Stimulated activated CD8-positive, alpha-beta memory T cell treated with anti-CD3 and anti-CD28 coated beads, Interleukin-4, amount 100 ng/mL, for 1 hour (primary cell): ENCODE measurements around the gene SLC7A7.
"Not testable (repeated sequence)": the region's sequence is repeated elsewhere in the genome, so short reads cannot be mapped to it uniquely, and the experiment has no call there.

ENCODE experiments used
- DNase-seq, 2 donors: peaks; one replicate each; pipeline ENCODE4 v3.0.0-alpha.2; 2020; ENCODE audit warnings: low read depth in 2 of 2, low spot score in 1 of 2

SLC7A7 gene

DNA sequence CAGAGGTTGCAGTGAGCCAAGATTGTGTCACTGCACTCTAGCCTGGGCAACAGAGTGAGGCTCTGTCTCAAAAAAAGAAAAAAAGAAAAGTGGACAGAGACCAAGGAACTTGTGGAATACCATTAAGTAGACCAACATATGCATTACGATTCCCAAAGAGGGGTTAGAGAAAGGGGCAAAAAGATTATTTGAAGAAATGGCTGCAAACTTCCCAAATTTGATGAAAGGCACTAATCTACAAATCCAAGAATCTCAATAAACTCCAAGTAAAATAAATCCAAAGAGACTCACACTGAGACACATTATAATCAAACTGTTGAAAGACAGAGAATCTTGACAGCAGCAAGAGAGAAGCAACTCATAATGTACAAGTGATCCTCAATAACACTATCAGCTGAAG lies 53.5 kb downstream of the SLC7A7 start:
- no peak for DNase-seq

GRCh38 chr14:22757972-22758650 lies 57.1 kb downstream of the SLC7A7 start:
- not testable (repeated sequence) for DNase-seq

DNA sequence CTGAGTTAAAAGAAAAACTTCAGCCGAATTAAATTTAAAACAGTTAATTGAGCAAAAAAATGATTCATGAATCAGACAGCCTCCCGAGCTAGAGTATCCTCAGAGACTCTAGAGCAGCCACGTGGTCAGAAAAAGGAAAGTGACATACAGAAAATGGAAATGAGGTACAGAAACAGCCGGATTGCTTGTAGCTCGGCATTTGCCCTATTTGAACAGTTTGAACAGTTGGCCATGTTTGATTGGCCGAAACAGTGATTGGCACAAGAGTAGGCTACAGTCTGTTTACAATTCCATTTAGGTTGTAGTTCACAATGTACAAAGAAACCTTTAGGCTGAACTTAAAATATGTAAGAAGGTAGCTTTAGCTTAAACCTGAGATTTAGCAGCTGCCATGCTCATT lies 61.6 kb downstream of the SLC7A7 start:
- no peak for DNase-seq

DNA sequence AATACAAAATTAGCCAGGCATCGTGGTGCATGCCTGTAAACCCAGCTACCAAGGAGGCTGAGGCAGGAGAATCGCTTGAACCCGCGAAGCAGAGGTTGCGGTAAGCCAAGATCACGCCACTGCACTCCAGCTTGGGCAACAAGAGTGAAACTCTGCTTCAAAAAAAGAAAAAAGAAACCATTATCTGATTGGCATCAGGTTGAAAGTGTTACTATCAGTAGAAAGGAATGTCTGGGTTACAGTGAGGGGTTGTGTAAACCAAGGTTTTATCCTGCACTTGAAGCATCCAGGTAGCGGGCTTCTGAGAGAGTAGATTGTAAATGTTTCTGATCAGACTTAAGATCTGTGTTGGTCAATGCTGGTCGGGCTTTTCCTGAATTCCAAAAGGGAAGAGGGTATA lies 62.8 kb downstream of the SLC7A7 start:
- DNase-seq: no peak

GRCh38 chr14:22748631-22749068 lies 66.6 kb downstream of the SLC7A7 start:
- DNase-seq: no peak

- DNase-seq: no peak
Measured at GRCh38 chr14:22748206-22748605, 67.0 kb downstream of the SLC7A7 start.

DNA sequence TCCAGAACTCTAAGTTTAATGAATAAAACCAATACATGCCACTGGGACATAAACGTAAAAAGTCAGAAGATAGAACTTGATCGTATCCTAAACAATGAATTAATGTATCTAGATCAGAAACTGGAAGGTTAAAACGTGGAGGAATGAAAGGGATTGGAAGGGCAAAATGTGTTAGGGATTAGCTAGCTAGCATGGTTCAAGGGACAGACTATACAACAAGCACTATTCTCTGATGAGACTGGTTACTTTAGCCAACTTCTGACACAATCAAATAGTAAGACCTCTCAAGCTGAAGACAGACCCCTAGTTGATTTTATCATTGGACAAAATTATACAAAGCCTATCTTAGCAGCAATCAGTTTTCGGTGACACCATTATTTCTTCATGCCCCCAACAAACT lies 67.5 kb downstream of the SLC7A7 start:
- no peak for DNase-seq

DNA sequence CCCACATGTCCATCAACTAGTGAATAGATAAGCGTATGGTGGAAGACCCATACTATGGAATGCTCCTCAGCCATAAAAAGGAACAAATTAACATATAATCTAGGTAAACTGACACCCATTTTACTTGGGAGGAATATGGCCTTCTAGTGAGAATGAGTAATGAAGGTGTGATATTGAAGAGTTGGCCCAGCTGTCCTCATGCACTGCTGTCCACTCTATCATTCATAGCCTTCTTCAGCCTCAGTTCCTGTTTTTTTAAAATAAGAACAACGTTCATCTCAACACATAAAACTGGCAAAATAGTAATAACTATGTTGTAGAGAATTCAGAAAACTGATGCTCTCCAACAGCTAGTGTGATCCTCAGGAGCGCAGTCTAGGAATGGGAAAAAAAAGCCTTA lies 75.2 kb downstream of the SLC7A7 start:
- no peak for DNase-seq

- no peak for DNase-seq
Measured at GRCh38 chr14:22739423-22739822, 75.8 kb downstream of the SLC7A7 start.

DNA sequence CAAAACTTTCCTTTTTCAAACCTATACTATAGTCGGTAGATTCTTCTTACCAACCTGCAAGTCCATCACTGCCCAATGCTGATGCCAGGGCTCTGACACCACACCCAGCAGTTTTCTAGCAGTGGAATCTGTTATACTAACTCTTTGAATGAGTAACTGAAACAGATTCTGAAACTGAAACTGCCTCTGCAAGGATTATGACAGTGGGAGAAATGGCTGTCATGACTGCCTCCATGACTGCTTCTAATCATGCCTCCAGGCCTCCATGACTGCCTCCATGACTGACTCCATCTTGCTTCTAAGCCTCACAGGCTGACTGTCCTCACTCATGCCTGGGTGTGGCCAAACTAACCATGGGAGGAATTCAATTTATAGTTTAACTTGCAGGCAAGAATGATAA lies 78.2 kb downstream of the SLC7A7 start:
- no peak for DNase-seq

GRCh38 chr14:22736384-22736783 lies 78.9 kb downstream of the SLC7A7 start:
- DNase-seq: not testable (repeated sequence)

- no peak for DNase-seq
Measured at GRCh38 chr14:22735096-22735495, 80.1 kb downstream of the SLC7A7 start.

- DNase-seq: no peak
Measured at GRCh38 chr14:22733829-22734228, 81.4 kb downstream of the SLC7A7 start.

DNA sequence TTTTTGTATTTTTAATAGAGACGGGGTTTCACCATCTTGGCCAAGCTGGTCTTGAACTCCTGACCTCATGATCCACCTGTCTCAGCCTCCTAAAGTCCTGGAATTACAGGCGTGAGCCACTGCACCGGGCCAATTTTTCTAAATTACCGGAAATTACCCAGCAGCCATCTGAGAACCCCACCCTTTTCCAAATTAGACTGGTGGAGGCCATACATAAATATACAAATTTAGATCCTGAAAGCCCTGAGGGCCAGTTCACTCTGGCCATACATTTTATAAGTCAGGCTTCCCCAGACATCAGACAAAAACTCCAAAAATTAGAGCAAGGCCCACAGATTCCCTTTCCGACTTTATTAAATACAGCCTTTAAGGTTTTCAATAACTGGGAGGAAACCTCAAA lies 83.2 kb downstream of the SLC7A7 start:
- DNase-seq: not testable (repeated sequence)

GRCh38 chr14:22726012-22726411 lies 89.2 kb downstream of the SLC7A7 start:
- no peak for DNase-seq

- DNase-seq: not testable (repeated sequence)
Measured at GRCh38 chr14:22725374-22725773, 89.9 kb downstream of the SLC7A7 start.

GRCh38 chr14:22724847-22725246 lies 90.4 kb downstream of the SLC7A7 start:
- not testable (repeated sequence) for DNase-seq

- no peak for DNase-seq
Measured at GRCh38 chr14:22723815-22724214, 91.4 kb downstream of the SLC7A7 start.
